ENCODE measurements around the gene PLPPR2.
"Not testable (repeated sequence)": the region's sequence is repeated elsewhere in the genome, so short reads cannot be mapped to it uniquely, and the experiment has no call there.

PLPPR2 gene

GRCh38 chr19:11375143-11375948 lies 20.1 kb downstream of the PLPPR2 start:
- no peak for DNase-seq (ENCODE audit: low read depth)
- H3K4me3 ChIP-seq (ENCODE audit: low read depth, low read length), result peak overlapping the region; percentile 59
- TF ChIP-seq CTCF (conservative IDR thresholded peaks at IDR 0.05; ENCODE audit: low read depth, low read length), result no peak

GRCh38 chr19:11377237-11377636 lies 22.0 kb downstream of the PLPPR2 start:
- TF ChIP-seq CTCF (conservative IDR thresholded peaks at IDR 0.05; ENCODE audit: low read depth, low read length), result no peak
- H3K4me3 ChIP-seq (ENCODE audit: low read depth, low read length), result no peak overlapping the region
- DNase-seq (ENCODE audit: low read depth), result peak; percentile 87

GRCh38 chr19:11377756-11378155 lies 22.5 kb downstream of the PLPPR2 start:
- peak; percentile 32 for DNase-seq (ENCODE audit: low read depth)
- no peak for TF ChIP-seq CTCF (conservative IDR thresholded peaks at IDR 0.05; ENCODE audit: low read depth, low read length)
- no peak overlapping the region for H3K4me3 ChIP-seq (ENCODE audit: low read depth, low read length)

- DNase-seq (ENCODE audit: low read depth), result peak; percentile 57
- no peak overlapping the region for H3K4me3 ChIP-seq (ENCODE audit: low read depth, low read length)
- TF ChIP-seq CTCF (conservative IDR thresholded peaks at IDR 0.05; ENCODE audit: low read depth, low read length), result peak; percentile 75
These were observed 23.3 kb downstream of the PLPPR2 start for GRCh38 chr19:11378319-11379189.

GRCh38 chr19:11379269-11379845 lies 24.1 kb downstream of the PLPPR2 start:
- not testable (repeated sequence) for DNase-seq (ENCODE audit: low read depth); H3K4me3 ChIP-seq (ENCODE audit: low read depth, low read length)

- DNase-seq (ENCODE audit: low read depth), result no peak
- TF ChIP-seq CTCF (conservative IDR thresholded peaks at IDR 0.05; ENCODE audit: low read depth, low read length), result no peak
- H3K4me3 ChIP-seq (ENCODE audit: low read depth, low read length), result no peak overlapping the region
These were observed 24.7 kb downstream of the PLPPR2 start for GRCh38 chr19:11379857-11380350.
